Measurements from ENCODE around the gene CCDC6.

DNA sequence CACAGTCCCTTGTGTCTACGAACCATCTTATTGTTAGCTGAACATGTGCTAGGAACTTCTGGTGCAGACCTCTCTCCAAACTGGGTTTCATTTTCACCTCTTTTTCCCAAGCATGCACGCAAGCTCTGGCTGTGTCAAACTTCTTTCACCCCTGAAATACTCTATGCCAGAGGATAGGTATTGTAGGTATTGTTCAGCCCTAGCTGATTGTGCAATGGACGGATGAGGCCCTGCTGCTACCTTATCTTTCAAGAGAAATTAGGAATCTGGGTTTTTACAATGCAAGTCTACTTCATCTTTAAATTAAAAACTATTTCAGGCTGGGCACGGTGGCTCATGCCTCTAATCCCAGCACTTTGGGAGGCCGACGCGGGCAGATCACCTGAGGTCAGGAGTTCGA lies 124.8 kb downstream of the CCDC6 start:
- TF ChIP-seq, protein P1, sequence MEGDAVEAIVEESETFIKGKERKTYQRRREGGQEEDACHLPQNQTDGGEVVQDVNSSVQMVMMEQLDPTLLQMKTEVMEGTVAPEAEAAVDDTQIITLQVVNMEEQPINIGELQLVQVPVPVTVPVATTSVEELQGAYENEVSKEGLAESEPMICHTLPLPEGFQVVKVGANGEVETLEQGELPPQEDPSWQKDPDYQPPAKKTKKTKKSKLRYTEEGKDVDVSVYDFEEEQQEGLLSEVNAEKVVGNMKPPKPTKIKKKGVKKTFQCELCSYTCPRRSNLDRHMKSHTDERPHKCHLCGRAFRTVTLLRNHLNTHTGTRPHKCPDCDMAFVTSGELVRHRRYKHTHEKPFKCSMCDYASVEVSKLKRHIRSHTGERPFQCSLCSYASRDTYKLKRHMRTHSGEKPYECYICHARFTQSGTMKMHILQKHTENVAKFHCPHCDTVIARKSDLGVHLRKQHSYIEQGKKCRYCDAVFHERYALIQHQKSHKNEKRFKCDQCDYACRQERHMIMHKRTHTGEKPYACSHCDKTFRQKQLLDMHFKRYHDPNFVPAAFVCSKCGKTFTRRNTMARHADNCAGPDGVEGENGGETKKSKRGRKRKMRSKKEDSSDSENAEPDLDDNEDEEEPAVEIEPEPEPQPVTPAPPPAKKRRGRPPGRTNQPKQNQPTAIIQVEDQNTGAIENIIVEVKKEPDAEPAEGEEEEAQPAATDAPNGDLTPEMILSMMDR (conservative IDR thresholded peaks at IDR 0.05; ENCODE audit: low read depth, low read length): no peak
- no peak for TF ChIP-seq EZH2 (IDR thresholded peaks at IDR 0.05; ENCODE audit: low read length, unreplicated experiment)
